C4-2B (cell line): ENCODE results near the gene GNG2.

Experiments used
- CTCF ChIP-seq: fragments of 450-650 bp; conservative IDR thresholded peaks from 2 replicates; pipeline ENCODE4 v1.5.1; 2017; ENCODE audit warnings: mild to moderate bottlenecking
- ZFX ChIP-seq: fragments of 450-650 bp; IDR thresholded peaks from 2 replicates; pipeline ENCODE4 v1.6.1; 2017

DNA sequence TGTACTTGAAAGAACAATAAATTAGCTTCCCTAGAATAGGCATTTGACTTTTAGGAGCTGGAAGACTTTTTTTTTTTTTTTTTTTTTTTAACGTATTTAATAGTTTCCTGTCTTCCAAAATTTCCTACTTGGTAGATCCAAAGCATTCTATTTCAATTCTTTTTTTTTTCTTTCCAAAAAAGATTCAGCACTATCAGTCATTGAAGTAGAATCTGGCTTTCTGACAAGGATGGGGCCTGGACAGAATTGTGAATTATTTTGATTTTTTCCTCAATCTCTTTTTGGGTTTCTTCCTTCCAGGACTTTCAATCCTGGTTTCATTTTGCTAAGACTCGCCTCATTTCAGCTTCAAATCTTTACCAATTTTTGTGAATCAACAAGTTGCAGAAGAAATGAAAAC, 21.2 kb downstream of the GNG2 start:
- TF ChIP-seq CTCF (no peak), ZFX (no peak)
